ENCODE results near the gene JOSD1. TPM values are rescaled to one million over a fixed set of nuclear protein-coding genes. Genes with fewer than 3 reads are reported as not detected.

JOSD1 gene
- total RNA-seq, 1 donor from 2014 or later = 59.6 TPM

DNA sequence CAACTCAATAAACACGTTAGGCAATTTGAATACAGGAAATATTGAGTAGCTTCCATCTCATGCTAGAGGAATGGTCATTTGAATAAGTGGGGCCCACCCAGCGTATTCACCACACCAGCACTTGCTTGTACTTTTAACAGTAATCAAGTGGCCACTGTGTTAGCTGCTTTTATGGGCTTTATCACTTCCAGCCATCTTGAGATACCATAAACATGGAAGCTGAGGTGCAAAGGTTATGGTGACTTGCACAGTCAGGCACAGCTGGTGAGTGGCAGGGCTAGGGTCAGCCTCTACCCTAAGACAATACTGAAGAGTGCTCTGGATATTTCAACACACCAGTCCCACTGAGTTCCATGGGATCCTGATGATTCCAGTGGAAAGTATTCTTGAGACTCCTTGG lies 6.7 kb downstream of the JOSD1 start:
- TF ChIP-seq, protein P1, sequence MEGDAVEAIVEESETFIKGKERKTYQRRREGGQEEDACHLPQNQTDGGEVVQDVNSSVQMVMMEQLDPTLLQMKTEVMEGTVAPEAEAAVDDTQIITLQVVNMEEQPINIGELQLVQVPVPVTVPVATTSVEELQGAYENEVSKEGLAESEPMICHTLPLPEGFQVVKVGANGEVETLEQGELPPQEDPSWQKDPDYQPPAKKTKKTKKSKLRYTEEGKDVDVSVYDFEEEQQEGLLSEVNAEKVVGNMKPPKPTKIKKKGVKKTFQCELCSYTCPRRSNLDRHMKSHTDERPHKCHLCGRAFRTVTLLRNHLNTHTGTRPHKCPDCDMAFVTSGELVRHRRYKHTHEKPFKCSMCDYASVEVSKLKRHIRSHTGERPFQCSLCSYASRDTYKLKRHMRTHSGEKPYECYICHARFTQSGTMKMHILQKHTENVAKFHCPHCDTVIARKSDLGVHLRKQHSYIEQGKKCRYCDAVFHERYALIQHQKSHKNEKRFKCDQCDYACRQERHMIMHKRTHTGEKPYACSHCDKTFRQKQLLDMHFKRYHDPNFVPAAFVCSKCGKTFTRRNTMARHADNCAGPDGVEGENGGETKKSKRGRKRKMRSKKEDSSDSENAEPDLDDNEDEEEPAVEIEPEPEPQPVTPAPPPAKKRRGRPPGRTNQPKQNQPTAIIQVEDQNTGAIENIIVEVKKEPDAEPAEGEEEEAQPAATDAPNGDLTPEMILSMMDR (IDR thresholded peaks at IDR 0.05; ENCODE audit: unreplicated experiment) = no peak
- Mint-ChIP-seq H3K27me3 (ENCODE audit: low read depth) (no peaks in the 10 kb centered on the region), H3K4me1 (peaks cover 35% of the 10 kb centered on the region), H3K9me3 (no peaks in the 10 kb centered on the region), H3K4me3 (no peak overlapping the region), H3K36me3 (peaks cover 20% of the 10 kb centered on the region), H3K27ac (no peak overlapping the region)
- no peak for DNase-seq (ENCODE audit: low spot score in 2 of 2, unreplicated experiment in 2 of 2)

DNA sequence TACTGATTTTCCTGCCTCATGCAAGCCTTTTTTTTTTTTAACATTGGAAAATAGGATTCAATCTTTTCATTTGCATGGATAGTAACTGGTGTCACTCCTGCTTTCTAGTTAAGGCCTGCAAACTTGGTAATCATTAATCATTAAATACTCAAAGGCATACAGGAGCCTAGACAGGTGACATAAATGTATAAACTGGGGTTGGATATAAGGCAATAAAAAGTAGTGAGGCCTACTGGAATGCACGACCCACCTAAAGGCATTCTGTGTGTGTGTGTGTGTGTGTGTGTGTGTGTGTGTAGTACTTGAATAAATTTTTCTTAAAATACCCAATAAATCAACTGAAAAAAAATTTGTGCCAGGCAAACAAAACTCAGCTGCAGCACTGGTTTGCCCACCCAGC lies 11.1 kb downstream of the JOSD1 start:
- DNase-seq (ENCODE audit: low spot score in 2 of 2, unreplicated experiment in 2 of 2) = no peak
- Mint-ChIP-seq H3K9me3 (no peaks in the 10 kb centered on the region), H3K4me1 (no peaks in the 10 kb centered on the region), H3K27ac (no peak overlapping the region), H3K4me3 (no peak overlapping the region), H3K36me3 (peaks cover 37% of the 10 kb centered on the region), H3K27me3 (ENCODE audit: low read depth) (no peaks in the 10 kb centered on the region)
- TF ChIP-seq, protein P1 (IDR thresholded peaks at IDR 0.05; ENCODE audit: unreplicated experiment) = no peak

DNA sequence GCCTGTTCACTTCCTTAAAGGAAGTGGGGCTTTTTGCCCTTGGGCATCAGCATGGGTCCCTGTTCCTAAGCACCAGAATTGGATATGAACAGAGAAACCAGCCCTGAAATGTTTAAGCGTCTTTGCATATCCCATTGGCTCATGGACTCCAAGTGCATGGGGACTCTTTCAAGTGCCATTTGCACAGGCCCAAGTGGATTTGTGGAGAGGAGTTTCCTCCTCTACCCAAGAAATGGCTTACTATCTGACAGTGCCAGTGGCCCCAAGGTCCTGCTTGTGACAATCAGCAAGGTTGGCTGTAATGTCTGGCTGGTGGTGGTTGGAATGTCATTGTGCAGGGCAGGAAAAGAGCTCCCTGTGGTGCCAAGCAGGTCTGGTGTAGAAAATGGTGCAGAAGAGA lies 15.0 kb downstream of the JOSD1 start:
- H3K27me3 Mint-ChIP-seq (ENCODE audit: low read depth) = no peaks in the 10 kb centered on the region
- H3K4me3 Mint-ChIP-seq = no peak overlapping the region
- peaks cover 5% of the 10 kb centered on the region for H3K9me3 Mint-ChIP-seq
- H3K27ac Mint-ChIP-seq = no peak overlapping the region
- peaks cover 15% of the 10 kb centered on the region for H3K4me1 Mint-ChIP-seq
- no peak for DNase-seq (ENCODE audit: low spot score in 2 of 2, unreplicated experiment in 2 of 2)
- TF ChIP-seq, protein P1 (IDR thresholded peaks at IDR 0.05; ENCODE audit: unreplicated experiment) = no peak
- H3K36me3 Mint-ChIP-seq = peaks cover 47% of the 10 kb centered on the region

DNA sequence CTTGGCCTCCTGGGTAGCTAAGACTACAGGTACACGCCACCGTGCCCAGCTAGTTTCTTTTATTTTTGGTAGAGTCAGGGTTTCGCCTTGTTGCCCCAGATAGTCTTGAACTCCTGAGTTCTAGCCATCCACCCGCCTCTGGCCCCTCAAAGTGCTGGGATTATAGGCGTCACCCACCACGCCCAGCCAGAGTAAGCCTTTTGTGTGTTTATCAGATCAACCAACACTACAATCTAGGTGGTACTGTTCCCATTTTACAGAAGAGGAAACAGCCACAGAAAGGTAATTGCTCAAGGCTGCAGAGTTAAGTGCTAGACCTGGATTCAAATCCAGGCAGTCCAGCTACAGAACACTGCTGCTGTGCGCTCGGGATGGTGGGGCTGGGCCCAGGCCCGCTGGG lies 15.8 kb downstream of the JOSD1 start:
- peaks cover 15% of the 10 kb centered on the region for H3K4me1 Mint-ChIP-seq
- no peak overlapping the region for H3K27ac Mint-ChIP-seq
- peaks cover 44% of the 10 kb centered on the region for H3K36me3 Mint-ChIP-seq
- TF ChIP-seq, protein P1 (IDR thresholded peaks at IDR 0.05; ENCODE audit: unreplicated experiment) = no peak
- H3K9me3 Mint-ChIP-seq = peaks cover 5% of the 10 kb centered on the region
- no peak for DNase-seq (ENCODE audit: low spot score in 2 of 2, unreplicated experiment in 2 of 2)
- no peak overlapping the region for H3K4me3 Mint-ChIP-seq
- no peaks in the 10 kb centered on the region for H3K27me3 Mint-ChIP-seq (ENCODE audit: low read depth)

DNA sequence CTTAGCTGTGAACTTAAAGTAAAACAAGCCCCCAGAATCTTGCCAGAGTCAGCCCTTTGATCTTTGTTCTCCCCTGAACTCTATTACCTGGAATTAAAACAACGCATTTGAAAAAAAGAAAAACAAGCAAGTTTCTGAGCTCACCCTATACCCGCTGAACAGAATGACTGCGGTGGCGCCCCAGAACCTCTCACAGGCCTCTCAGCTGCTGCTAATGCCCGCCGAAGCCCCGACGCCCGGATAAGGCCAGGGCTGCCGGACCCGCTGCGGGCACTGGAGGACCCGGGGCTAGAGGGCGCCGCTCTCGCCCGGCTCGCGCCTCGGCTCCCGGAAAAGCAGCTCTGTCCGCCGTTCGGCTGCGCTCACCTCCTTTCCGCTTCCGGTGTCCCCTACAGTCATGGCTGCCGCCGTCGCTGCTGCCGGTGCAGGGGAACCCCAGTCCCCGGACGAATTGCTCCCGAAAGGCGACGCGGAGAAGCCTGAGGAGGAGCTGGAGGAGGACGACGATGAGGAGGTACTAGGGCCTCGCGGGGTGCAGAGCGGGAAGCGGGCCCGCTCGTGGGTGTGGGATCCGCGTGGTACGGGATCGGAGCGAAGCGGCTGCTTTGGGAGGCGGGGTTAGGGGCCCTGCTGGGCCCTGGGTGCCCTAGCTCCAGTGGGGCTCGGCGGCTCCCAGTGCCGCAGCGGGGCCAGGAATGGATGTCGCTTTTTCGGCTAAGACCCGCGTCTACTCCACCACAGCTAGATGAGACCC lies 19.0 kb downstream of the JOSD1 start, which contains the start of gene TOMM22:
TSS of gene TOMM22 (plus strand) at position 376 of the 754 bp plus-strand sequence. CDS start at position 398, 22 bp downstream.
- TF ChIP-seq, protein P1 (IDR thresholded peaks at IDR 0.05; ENCODE audit: unreplicated experiment) = no peak
- Mint-ChIP-seq H3K4me1 (peaks cover 15% of the 10 kb centered on the region), H3K27ac (peak within 1 kb of the TSS; percentile 98)

More for the DNA sequence above, 19.0 kb downstream of the JOSD1 start, which contains the start of gene TOMM22:
- DNase-seq (ENCODE audit: low spot score in 2 of 2, unreplicated experiment in 2 of 2) = peak; percentile 63 to 76
- no peaks in the 10 kb centered on the region for H3K27me3 Mint-ChIP-seq (ENCODE audit: low read depth)
- H3K36me3 Mint-ChIP-seq = peaks cover 31% of the 10 kb centered on the region
- H3K9me3 Mint-ChIP-seq = peaks cover 5% of the 10 kb centered on the region
- H3K4me3 Mint-ChIP-seq = peak within 1 kb of the TSS; percentile 100

Data from mesothelial cell of epicardium (in vitro differentiated cells).